ENCODE data around the gene ANP32A.
"Not testable (repeated sequence)": the region's sequence is repeated elsewhere in the genome, so short reads cannot be mapped to it uniquely, and the experiment has no call there.

Gene ANP32A

GRCh38 chr15:68820295-68821189 lies at the start of gene ANP32A:
Gene ANP32A (minus strand): TSS chr15:68820895. CDS start chr15:68820751, 144 bp downstream.
- DNase-seq (ENCODE audit: low spot score) = peak; percentile 97

- no peak for DNase-seq (ENCODE audit: low spot score)
Observed at GRCh38 chr15:68868296-68868695, 47.6 kb upstream of the ANP32A start.

GRCh38 chr15:68862415-68862814 lies 41.7 kb upstream of the ANP32A start:
- DNase-seq (ENCODE audit: low spot score) = no peak

GRCh38 chr15:68858666-68859065 lies 38.0 kb upstream of the ANP32A start:
- not testable (repeated sequence) for DNase-seq (ENCODE audit: low spot score)

- DNase-seq (ENCODE audit: low spot score) = not testable (repeated sequence)
Observed at GRCh38 chr15:68857443-68857842, 36.7 kb upstream of the ANP32A start.

GRCh38 chr15:68852461-68852860 lies 31.8 kb upstream of the ANP32A start:
- no peak for DNase-seq (ENCODE audit: low spot score)

- no peak for DNase-seq (ENCODE audit: low spot score)
Observed at GRCh38 chr15:68851971-68852370, 31.3 kb upstream of the ANP32A start.

- no peak for DNase-seq (ENCODE audit: low spot score)
Observed at GRCh38 chr15:68849497-68849896, 28.8 kb upstream of the ANP32A start.

GRCh38 chr15:68846851-68847439 lies 26.2 kb upstream of the ANP32A start:
- DNase-seq (ENCODE audit: low spot score) = no peak

- DNase-seq (ENCODE audit: low spot score) = no peak
Observed at GRCh38 chr15:68844856-68845550, 24.3 kb upstream of the ANP32A start.

GRCh38 chr15:68843425-68844311 lies 23.0 kb upstream of the ANP32A start:
- no peak for DNase-seq (ENCODE audit: low spot score)

GRCh38 chr15:68842958-68843357 lies 22.3 kb upstream of the ANP32A start:
- DNase-seq (ENCODE audit: low spot score) = no peak

GRCh38 chr15:68834346-68834745 lies 13.7 kb upstream of the ANP32A start:
- DNase-seq (ENCODE audit: low spot score) = no peak

- no peak for DNase-seq (ENCODE audit: low spot score)
Observed at GRCh38 chr15:68833700-68834331, 13.1 kb upstream of the ANP32A start.

GRCh38 chr15:68830141-68830785 lies 9.6 kb upstream of the ANP32A start:
- no peak for DNase-seq (ENCODE audit: low spot score)

GRCh38 chr15:68829068-68829467 lies 8.4 kb upstream of the ANP32A start:
- DNase-seq (ENCODE audit: low spot score) = no peak

- DNase-seq (ENCODE audit: low spot score) = no peak
Observed at GRCh38 chr15:68823561-68823960, 2.9 kb upstream of the ANP32A start.

GRCh38 chr15:68822818-68823217 lies 2.1 kb upstream of the ANP32A start:
- DNase-seq (ENCODE audit: low spot score) = no peak

GRCh38 chr15:68821841-68822381 lies 1.2 kb upstream of the ANP32A start:
- peak; percentile 33 for DNase-seq (ENCODE audit: low spot score)

- no peak for DNase-seq (ENCODE audit: low spot score)
Observed at GRCh38 chr15:68821190-68821840, 620 bp upstream of the ANP32A start.

Data from LoVo (cell line).